OCI-LY1 (cell line): ENCODE results near the gene NCAM1.

Experiments used
- H2AFZ ChIP-seq: fragments of 200-600 bp; sonication (generic), shearing (Covaris generic); 2 replicates; pipeline ENCODE4 v1.6.0; 2014; ENCODE audit warnings: antibody characterized with exemption, mild to moderate bottlenecking, low read length
- H3F3A ChIP-seq: fragments of 200-600 bp; sonication (generic), shearing (Covaris generic); 2 replicates; pipeline ENCODE4 v1.6.0; 2014; ENCODE audit warnings: mild to moderate bottlenecking, antibody characterized with exemption, low read length, moderate library complexity; ENCODE audit not compliant: insufficient read depth
- H3K27ac ChIP-seq: fragments of 200-600 bp; sonication (generic); 2 replicates; pipeline ENCODE4 v1.5.1; 2014; ENCODE audit warnings: low read length, mixed run types, mild to moderate bottlenecking, low read depth; ENCODE audit not compliant: poor library complexity, severe bottlenecking
- H3K27me3 ChIP-seq: fragments of 200-600 bp; sonication (generic); 2 replicates; pipeline ENCODE4 v1.6.0; 2014; ENCODE audit warnings: antibody characterized with exemption, mild to moderate bottlenecking, low read length, moderate library complexity; ENCODE audit not compliant: insufficient read depth
- H3K36me3 ChIP-seq: fragments of 200-600 bp; sonication (generic); 2 replicates; pipeline ENCODE4 v1.6.1; 2014; ENCODE audit warnings: mild to moderate bottlenecking, antibody characterized with exemption, low read length, moderate library complexity, mixed read lengths; ENCODE audit not compliant: insufficient read depth
- H3K4me1 ChIP-seq: fragments of 200-600 bp; sonication (generic); 2 replicates; pipeline ENCODE4 v1.5.1; 2014; ENCODE audit warnings: mild to moderate bottlenecking, low read length, moderate library complexity; ENCODE audit not compliant: insufficient read depth, severe bottlenecking
- H3K4me2 ChIP-seq: fragments of 200-600 bp; sonication (generic), shearing (Covaris generic); 2 replicates; pipeline ENCODE4 v1.6.1; 2014; ENCODE audit warnings: low read length
- H3K4me3 ChIP-seq: fragments of 200-600 bp; sonication (generic); 2 replicates; pipeline ENCODE4 v1.5.1; 2014; ENCODE audit warnings: low read length, low read depth, mild to moderate bottlenecking, mixed read lengths; ENCODE audit not compliant: poor library complexity, severe bottlenecking
- H3K79me2 ChIP-seq: fragments of 200-600 bp; shearing (Covaris generic); 2 replicates; pipeline ENCODE4 v1.6.1; 2016; ENCODE audit warnings: mixed run types, low read length, mixed read lengths; ENCODE audit not compliant: insufficient read depth
- H3K9ac ChIP-seq: fragments of 200-600 bp; sonication (generic), shearing (Covaris generic); 2 replicates; pipeline ENCODE4 v1.6.1; 2014; ENCODE audit warnings: mild to moderate bottlenecking, low read length, mixed read lengths
- H3K9me2 ChIP-seq: fragments of 200-600 bp; sonication (generic), shearing (Covaris generic); 2 replicates; pipeline ENCODE4 v1.6.1; 2014; ENCODE audit warnings: low read depth, mild to moderate bottlenecking, low read length, mixed read lengths
- H3K9me3 ChIP-seq: fragments of 200-600 bp; shearing (Covaris generic); 2 replicates; pipeline ENCODE4 v1.6.1; 2014; ENCODE audit warnings: low read length, mixed read lengths
- H4K20me1 ChIP-seq: fragments of 200-600 bp; sonication (generic), shearing (Covaris generic); 2 replicates; pipeline ENCODE4 v1.6.0; 2016; ENCODE audit warnings: mild to moderate bottlenecking, low read length; ENCODE audit not compliant: insufficient read depth
- EZH2 ChIP-seq: fragments of 200-600 bp; sonication (generic), shearing (Covaris generic); IDR thresholded peaks from 2 replicates; pipeline ENCODE4 v1.8.0; 2017; ENCODE audit warnings: borderline replicate concordance, mixed run types, mild to moderate bottlenecking, antibody characterized with exemption, low read length, moderate library complexity, mixed read lengths
- TF ChIP-seq, protein P1 (sequence below): fragments of 200-600 bp; sonication (generic), shearing (Covaris generic); IDR thresholded peaks from 2 replicates; pipeline ENCODE4 v1.5.1; 2017; ENCODE audit warnings: mild to moderate bottlenecking, antibody characterized with exemption, low read length, moderate library complexity, mixed read lengths

The NCAM1 gene

DNA sequence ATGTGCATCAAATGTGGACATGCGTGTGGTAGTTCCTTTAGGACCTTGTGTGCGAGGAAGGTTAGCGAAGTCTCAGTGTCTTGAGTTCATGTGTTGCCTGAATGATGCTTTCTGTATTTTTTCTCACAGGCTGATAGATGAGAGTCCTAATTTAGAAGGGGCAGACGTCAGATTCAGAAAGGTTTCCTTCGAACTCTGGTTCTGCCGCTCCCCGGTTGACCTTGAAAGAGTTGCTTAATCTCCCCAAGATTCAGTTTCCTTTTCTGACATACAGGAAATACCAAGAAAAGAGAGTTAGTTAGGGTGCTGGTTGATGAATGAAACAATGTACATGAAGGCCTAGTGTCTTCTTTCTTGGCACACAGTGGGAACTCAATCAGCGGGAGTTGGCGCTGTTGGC lies 317.3 kb downstream of the NCAM1 start:
- Histone ChIP-seq H3K79me2 (no peaks in the 10 kb centered on the region), H3K9ac (no peak overlapping the region), H3K27ac (no peak overlapping the region), H4K20me1 (no peaks in the 10 kb centered on the region), H3K36me3 (no peaks in the 10 kb centered on the region), H3K4me2 (no peak overlapping the region), H3F3A (no peaks in the 10 kb centered on the region), H3K27me3 (no peaks in the 10 kb centered on the region), H3K4me1 (no peaks in the 10 kb centered on the region), H2AFZ (no peak overlapping the region), H3K9me3 (no peaks in the 10 kb centered on the region), H3K4me3 (no peak overlapping the region), H3K9me2 (no peaks in the 10 kb centered on the region)
- no peak for TF ChIP-seq EZH2
- TF ChIP-seq, protein P1, sequence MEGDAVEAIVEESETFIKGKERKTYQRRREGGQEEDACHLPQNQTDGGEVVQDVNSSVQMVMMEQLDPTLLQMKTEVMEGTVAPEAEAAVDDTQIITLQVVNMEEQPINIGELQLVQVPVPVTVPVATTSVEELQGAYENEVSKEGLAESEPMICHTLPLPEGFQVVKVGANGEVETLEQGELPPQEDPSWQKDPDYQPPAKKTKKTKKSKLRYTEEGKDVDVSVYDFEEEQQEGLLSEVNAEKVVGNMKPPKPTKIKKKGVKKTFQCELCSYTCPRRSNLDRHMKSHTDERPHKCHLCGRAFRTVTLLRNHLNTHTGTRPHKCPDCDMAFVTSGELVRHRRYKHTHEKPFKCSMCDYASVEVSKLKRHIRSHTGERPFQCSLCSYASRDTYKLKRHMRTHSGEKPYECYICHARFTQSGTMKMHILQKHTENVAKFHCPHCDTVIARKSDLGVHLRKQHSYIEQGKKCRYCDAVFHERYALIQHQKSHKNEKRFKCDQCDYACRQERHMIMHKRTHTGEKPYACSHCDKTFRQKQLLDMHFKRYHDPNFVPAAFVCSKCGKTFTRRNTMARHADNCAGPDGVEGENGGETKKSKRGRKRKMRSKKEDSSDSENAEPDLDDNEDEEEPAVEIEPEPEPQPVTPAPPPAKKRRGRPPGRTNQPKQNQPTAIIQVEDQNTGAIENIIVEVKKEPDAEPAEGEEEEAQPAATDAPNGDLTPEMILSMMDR: no peak

DNA sequence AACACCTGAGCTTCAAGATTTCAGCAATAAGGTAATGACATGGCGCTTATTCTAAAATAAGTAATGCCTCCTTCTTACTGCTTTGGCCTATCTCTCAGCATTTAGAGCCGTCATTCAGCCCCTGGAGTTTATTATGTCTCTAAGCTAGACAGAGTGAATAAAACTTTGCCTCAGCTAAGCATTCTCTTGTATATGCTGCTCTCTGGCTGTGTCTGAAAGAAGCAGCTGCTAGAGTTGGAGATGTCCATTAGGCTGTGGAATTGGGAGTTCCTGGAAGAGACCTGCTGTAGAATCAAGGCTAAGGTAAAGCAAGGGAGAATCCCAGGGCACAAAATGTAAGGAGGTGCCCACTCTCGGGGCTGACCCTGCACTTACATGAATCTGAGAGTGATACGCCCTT lies 317.7 kb downstream of the NCAM1 start:
- no peaks in the 10 kb centered on the region for H3K79me2 ChIP-seq
- no peaks in the 10 kb centered on the region for H3K4me1 ChIP-seq
- H3K9me2 ChIP-seq: no peaks in the 10 kb centered on the region
- H3F3A ChIP-seq: no peaks in the 10 kb centered on the region
- no peak overlapping the region for H3K27ac ChIP-seq
- H2AFZ ChIP-seq: no peak overlapping the region
- H3K9ac ChIP-seq: no peak overlapping the region
- no peak overlapping the region for H3K4me2 ChIP-seq
- H3K9me3 ChIP-seq: no peaks in the 10 kb centered on the region
- no peak for TF ChIP-seq EZH2
- TF ChIP-seq, protein P1: no peak
- H4K20me1 ChIP-seq: no peaks in the 10 kb centered on the region
- H3K27me3 ChIP-seq: no peaks in the 10 kb centered on the region
- no peak overlapping the region for H3K4me3 ChIP-seq
- H3K36me3 ChIP-seq: no peaks in the 10 kb centered on the region

DNA sequence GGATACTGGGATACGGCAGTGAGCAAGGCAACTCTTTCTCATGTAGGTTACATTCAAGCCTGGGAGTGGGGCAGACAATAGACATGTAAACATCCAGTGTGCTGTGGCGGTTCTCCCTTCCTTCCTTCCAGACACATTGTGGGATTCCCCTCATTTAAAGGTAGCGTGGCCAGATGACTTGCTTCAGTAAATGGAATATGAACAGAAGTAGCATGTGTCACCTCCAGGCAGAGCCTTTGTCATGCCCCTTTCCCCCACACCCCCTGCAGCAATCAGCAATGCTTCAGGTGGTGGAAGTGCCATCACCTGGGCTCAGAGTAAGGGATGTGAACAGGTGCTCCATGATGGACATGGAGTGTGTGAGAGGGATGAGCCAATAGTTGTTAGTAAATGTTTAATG lies 318.4 kb downstream of the NCAM1 start:
- no peaks in the 10 kb centered on the region for H3K27me3 ChIP-seq
- H3K9ac ChIP-seq: no peak overlapping the region
- H3K9me2 ChIP-seq: no peaks in the 10 kb centered on the region
- no peak for TF ChIP-seq EZH2
- TF ChIP-seq, protein P1: no peak
- no peak overlapping the region for H3K4me2 ChIP-seq
- H3K36me3 ChIP-seq: no peaks in the 10 kb centered on the region
- no peaks in the 10 kb centered on the region for H3K4me1 ChIP-seq
- H3K27ac ChIP-seq: no peak overlapping the region
- no peak overlapping the region for H2AFZ ChIP-seq
- H3K4me3 ChIP-seq: no peak overlapping the region
- no peaks in the 10 kb centered on the region for H3K9me3 ChIP-seq
- no peaks in the 10 kb centered on the region for H3K79me2 ChIP-seq
- H3F3A ChIP-seq: no peaks in the 10 kb centered on the region
- no peaks in the 10 kb centered on the region for H4K20me1 ChIP-seq
